HCT116 (cell line): ENCODE data around the gene SHROOM3.

Experiments
- CTCF ChIP-seq, 3 experiments: fragments of 200-600 bp in 1 of 3; sonication (generic) in 1 of 3; IDR thresholded peaks in 2 of 3; conservative IDR thresholded peaks in 1 of 3; 2 replicates each; pipeline ENCODE4 v1.5.1; 2012 to 2017; ENCODE audit warnings: low read depth in 2 of 3, low read length in 2 of 3, antibody characterized with exemption in 1 of 3, borderline replicate concordance in 1 of 3, control low read depth in 1 of 3, mild to moderate bottlenecking in 1 of 3, mixed read lengths in 1 of 3, mixed run types in 1 of 3, moderate library complexity in 1 of 3; ENCODE audit not compliant: insufficient read depth in 1 of 3
- EGR1 ChIP-seq: IDR thresholded peaks from 2 replicates; pipeline ENCODE4 v1.6.1; 2012; ENCODE audit warnings: low read depth
- EZH2 ChIP-seq: fragments of 200-600 bp; sonication (generic); IDR thresholded peaks from 2 replicates; pipeline ENCODE4 v1.6.1; 2017; ENCODE audit warnings: antibody characterized with exemption, mixed run types
- EZH2phosphoT487 ChIP-seq: fragments of 200-600 bp; IDR thresholded peaks from 2 replicates; pipeline ENCODE4 v1.6.1; 2018; ENCODE audit warnings: antibody characterized with exemption, borderline replicate concordance
- JUND ChIP-seq: IDR thresholded peaks from 2 replicates; pipeline ENCODE4 v1.6.1; 2012
- POLR2A ChIP-seq: IDR thresholded peaks from 2 replicates; pipeline ENCODE4 v1.7.0; 2011; ENCODE audit warnings: borderline replicate concordance; ENCODE audit not compliant: insufficient read depth, insufficient read length; ENCODE audit errors: extremely low read depth
- SRF ChIP-seq: IDR thresholded peaks from 2 replicates; pipeline ENCODE4 v1.6.1; 2012; ENCODE audit warnings: low read depth
- TCF7L2 ChIP-seq: IDR thresholded peaks from 2 replicates; pipeline ENCODE4 v1.7.0; 2011; ENCODE audit warnings: borderline replicate concordance, inconsistent platforms; ENCODE audit not compliant: insufficient read depth, insufficient read length; ENCODE audit errors: extremely low read depth
- YY1 ChIP-seq: IDR thresholded peaks from 2 replicates; pipeline ENCODE4 v1.6.1; 2011; ENCODE audit warnings: low read length, low read depth, moderate library complexity, mild to moderate bottlenecking; ENCODE audit not compliant: insufficient replicate concordance; ENCODE audit errors: extremely low read depth
- TF ChIP-seq, protein P1 (sequence below): IDR thresholded peaks from 2 replicates; pipeline ENCODE4 v1.6.1; 2011; ENCODE audit warnings: mild to moderate bottlenecking, low read length, moderate library complexity; ENCODE audit not compliant: insufficient replicate concordance; ENCODE audit errors: extremely low read depth
- TF ChIP-seq, protein P2 (sequence below): IDR thresholded peaks from 2 replicates; pipeline ENCODE4 v1.6.1; 2012

- TF ChIP-seq CTCF (IDR thresholded peaks at IDR 0.05 in 2 of 3, conservative IDR thresholded peaks at IDR 0.05 in 1 of 3; ENCODE audit: borderline replicate concordance in 1 of 3, insufficient read depth in 1 of 3, low read depth in 2 of 3, low read length in 2 of 3) (no peak), SRF (no peak), TCF7L2 (no peak), YY1 (no peak), POLR2A (no peak), JUND (no peak), EGR1 (no peak), EZH2phosphoT487 (no peak), EZH2 (no peak)
- TF ChIP-seq, protein P1, sequence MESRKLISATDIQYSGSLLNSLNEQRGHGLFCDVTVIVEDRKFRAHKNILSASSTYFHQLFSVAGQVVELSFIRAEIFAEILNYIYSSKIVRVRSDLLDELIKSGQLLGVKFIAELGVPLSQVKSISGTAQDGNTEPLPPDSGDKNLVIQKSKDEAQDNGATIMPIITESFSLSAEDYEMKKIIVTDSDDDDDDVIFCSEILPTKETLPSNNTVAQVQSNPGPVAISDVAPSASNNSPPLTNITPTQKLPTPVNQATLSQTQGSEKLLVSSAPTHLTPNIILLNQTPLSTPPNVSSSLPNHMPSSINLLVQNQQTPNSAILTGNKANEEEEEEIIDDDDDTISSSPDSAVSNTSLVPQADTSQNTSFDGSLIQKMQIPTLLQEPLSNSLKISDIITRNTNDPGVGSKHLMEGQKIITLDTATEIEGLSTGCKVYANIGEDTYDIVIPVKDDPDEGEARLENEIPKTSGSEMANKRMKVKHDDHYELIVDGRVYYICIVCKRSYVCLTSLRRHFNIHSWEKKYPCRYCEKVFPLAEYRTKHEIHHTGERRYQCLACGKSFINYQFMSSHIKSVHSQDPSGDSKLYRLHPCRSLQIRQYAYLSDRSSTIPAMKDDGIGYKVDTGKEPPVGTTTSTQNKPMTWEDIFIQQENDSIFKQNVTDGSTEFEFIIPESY = no peak
- TF ChIP-seq, protein P2, sequence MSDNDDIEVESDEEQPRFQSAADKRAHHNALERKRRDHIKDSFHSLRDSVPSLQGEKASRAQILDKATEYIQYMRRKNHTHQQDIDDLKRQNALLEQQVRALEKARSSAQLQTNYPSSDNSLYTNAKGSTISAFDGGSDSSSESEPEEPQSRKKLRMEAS = no peak
These were observed 147.2 kb downstream of the SHROOM3 start for GRCh38 chr4:76582074-76582816.
